ENCODE measurements around the gene HOXB7. TPM values are rescaled to one million over a fixed set of nuclear protein-coding genes. Genes with fewer than 3 reads are reported as not detected.

Gene HOXB7
- total and polyA plus RNA-seq, 4 donors = 0.08 to 0.31 (median 0.27) TPM

DNA sequence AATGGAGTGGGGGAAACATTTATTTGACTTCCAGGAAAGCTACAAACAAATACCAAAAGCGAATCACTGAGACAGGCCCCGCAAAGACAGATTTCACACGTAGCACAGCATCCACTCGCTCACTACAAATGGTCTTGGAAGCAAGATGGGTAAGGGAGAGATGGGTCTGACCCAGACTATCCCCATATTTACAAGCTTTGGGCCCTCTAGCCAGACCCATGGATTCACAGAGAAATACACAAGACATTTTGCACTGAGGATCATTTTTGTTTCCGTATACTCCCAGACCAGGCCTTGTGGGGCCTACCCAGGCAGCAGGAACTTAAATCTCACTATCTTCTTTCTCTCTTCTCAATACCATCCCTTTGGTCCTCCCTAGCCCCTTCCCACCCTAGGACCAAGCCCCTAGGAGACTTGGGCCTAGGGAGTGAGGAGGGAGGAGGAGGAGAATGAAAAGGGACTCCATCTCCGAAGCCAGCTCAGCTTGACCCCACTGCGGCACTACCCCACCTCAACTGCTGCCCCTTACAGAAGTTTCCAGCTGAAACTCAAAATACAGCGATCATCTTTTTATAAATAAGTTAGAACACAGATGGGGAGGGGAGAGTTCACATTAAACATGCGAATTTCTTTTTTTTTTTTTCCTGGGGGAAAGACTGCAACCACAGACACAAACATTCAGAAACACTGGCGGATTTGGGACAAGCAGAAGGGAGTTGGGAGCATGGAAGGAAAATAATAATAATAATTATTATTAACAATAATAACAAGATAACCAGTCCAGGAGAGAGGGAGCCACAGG lies 19.4 kb downstream of the HOXB7 start (continued):
- TF ChIP-seq, protein P1, sequence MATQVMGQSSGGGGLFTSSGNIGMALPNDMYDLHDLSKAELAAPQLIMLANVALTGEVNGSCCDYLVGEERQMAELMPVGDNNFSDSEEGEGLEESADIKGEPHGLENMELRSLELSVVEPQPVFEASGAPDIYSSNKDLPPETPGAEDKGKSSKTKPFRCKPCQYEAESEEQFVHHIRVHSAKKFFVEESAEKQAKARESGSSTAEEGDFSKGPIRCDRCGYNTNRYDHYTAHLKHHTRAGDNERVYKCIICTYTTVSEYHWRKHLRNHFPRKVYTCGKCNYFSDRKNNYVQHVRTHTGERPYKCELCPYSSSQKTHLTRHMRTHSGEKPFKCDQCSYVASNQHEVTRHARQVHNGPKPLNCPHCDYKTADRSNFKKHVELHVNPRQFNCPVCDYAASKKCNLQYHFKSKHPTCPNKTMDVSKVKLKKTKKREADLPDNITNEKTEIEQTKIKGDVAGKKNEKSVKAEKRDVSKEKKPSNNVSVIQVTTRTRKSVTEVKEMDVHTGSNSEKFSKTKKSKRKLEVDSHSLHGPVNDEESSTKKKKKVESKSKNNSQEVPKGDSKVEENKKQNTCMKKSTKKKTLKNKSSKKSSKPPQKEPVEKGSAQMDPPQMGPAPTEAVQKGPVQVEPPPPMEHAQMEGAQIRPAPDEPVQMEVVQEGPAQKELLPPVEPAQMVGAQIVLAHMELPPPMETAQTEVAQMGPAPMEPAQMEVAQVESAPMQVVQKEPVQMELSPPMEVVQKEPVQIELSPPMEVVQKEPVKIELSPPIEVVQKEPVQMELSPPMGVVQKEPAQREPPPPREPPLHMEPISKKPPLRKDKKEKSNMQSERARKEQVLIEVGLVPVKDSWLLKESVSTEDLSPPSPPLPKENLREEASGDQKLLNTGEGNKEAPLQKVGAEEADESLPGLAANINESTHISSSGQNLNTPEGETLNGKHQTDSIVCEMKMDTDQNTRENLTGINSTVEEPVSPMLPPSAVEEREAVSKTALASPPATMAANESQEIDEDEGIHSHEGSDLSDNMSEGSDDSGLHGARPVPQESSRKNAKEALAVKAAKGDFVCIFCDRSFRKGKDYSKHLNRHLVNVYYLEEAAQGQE (IDR thresholded peaks at IDR 0.05) = no peak

DNA sequence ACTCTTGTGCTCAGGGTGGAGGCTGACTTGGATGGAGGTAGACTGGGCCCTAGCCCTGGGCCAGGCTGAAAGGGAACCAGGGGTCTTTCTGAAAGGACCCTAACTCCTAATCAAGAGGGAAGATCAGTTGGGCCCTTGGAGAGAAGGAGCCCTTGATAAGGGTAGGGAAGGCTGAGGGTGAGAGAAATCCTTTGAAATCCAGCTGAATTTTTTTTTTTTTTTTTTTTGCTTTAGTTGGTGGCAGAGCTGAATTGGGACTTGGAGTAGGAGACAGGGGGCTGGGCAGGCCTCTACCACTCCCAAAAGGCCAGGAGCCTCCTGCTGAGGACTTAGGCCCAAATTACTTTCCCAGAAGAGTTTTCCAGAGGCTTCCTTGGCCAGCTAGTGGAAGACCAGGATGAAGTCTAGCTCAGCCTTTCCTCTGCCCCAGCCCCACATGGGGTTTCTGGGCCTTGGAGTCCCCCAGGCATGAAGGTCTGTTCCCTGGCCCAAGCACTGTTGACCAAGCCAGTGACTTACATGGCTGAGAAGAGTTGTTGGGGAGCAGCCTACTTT lies 20.1 kb downstream of the HOXB7 start:
- peaks cover 2 to 18% (median 8%) of the 10 kb centered on the region in 4 donors for H3K4me1 ChIP-seq (ENCODE audit: control insufficient read depth in 4 of 4, insufficient read depth in 4 of 4, low read length in 3 of 4)
- H3K27me3 ChIP-seq (ENCODE audit: control insufficient read depth in 4 of 4, insufficient read depth in 4 of 4, low read length in 3 of 4) = peaks cover 2 to 15% (median 8%) of the 10 kb centered on the region in 4 donors
- H3K36me3 ChIP-seq (ENCODE audit: control insufficient read depth in 4 of 4, insufficient read depth in 3 of 4, low read depth in 1 of 4, low read length in 3 of 4) = no peaks in the 10 kb centered on the region
- no peak for DNase-seq (ENCODE audit: low spot score)
- no peak overlapping the region for H3K27ac ChIP-seq (ENCODE audit: low read depth in 1 of 2, low read length in 2 of 2)
- TF ChIP-seq NR2F2 (IDR thresholded peaks at IDR 0.05) (no peak), RAD21 (IDR thresholded peaks at IDR 0.05) (no peak), JUND (IDR thresholded peaks at IDR 0.05) (no peak), GABPA (IDR thresholded peaks at IDR 0.05 in 1 of 2, conservative IDR thresholded peaks at IDR 0.05 in 1 of 2) (no peak), TAF1 (conservative IDR thresholded peaks at IDR 0.05) (no peak), HNF4G (IDR thresholded peaks at IDR 0.05) (no peak), FOXA1 (IDR thresholded peaks at IDR 0.05) (no peak)
- TF ChIP-seq, protein P2, sequence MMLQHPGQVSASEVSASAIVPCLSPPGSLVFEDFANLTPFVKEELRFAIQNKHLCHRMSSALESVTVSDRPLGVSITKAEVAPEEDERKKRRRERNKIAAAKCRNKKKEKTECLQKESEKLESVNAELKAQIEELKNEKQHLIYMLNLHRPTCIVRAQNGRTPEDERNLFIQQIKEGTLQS (IDR thresholded peaks at IDR 0.05) = no peak
- TF ChIP-seq, protein P3, sequence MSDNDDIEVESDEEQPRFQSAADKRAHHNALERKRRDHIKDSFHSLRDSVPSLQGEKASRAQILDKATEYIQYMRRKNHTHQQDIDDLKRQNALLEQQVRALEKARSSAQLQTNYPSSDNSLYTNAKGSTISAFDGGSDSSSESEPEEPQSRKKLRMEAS (IDR thresholded peaks at IDR 0.05) = no peak
- TF ChIP-seq, protein P1 (IDR thresholded peaks at IDR 0.05) = no peak
- H3K9ac ChIP-seq (ENCODE audit: low read depth in 1 of 2, low read length in 2 of 2) = no peak overlapping the region
- no peak overlapping the region for H3K4me3 ChIP-seq (ENCODE audit: low read depth in 1 of 3, low read length in 3 of 3)
- no peaks in the 10 kb centered on the region for H3K9me3 ChIP-seq (ENCODE audit: control insufficient read depth in 4 of 4, low read length in 3 of 4)

Measured in liver (tissue), 9 donors.